HG02981 (cell line): ENCODE measurements around the gene SRPK2.

ENCODE experiments used
- ATAC-seq: cut with Tn5 transposase; IDR thresholded peaks from one replicate; pipeline ENCODE4 v1.9.1; 2021; ENCODE audit warnings: mild to moderate bottlenecking, moderate library complexity; ENCODE audit not compliant: unreplicated experiment

Gene SRPK2

GRCh38 chr7:105112440-105113418, 276.0 kb downstream of the SRPK2 start:
- ATAC-seq: no peak

GRCh38 chr7:105107458-105107857, 281.3 kb downstream of the SRPK2 start:
- ATAC-seq: no peak

GRCh38 chr7:105106473-105106872, 282.2 kb downstream of the SRPK2 start:
- no peak for ATAC-seq

- no peak for ATAC-seq
Observed at GRCh38 chr7:105105579-105105978, 283.1 kb downstream of the SRPK2 start.

GRCh38 chr7:105102557-105103352, 286.0 kb downstream of the SRPK2 start:
- ATAC-seq: no peak

- ATAC-seq: peak; percentile 66
Observed at GRCh38 chr7:105101864-105102263, 286.9 kb downstream of the SRPK2 start.

- peak; percentile 69 for ATAC-seq
Observed at GRCh38 chr7:105098863-105099515, 289.7 kb downstream of the SRPK2 start.

- no peak for ATAC-seq
Observed at GRCh38 chr7:105097619-105098018, 291.1 kb downstream of the SRPK2 start.

GRCh38 chr7:105096306-105096705, 292.4 kb downstream of the SRPK2 start:
- no peak for ATAC-seq

- no peak for ATAC-seq
Observed at GRCh38 chr7:105094966-105095365, 293.8 kb downstream of the SRPK2 start.

GRCh38 chr7:105088456-105088855, 300.3 kb downstream of the SRPK2 start:
- no peak for ATAC-seq

- ATAC-seq: no peak
Observed at GRCh38 chr7:105087981-105088380, 300.7 kb downstream of the SRPK2 start.

- ATAC-seq: no peak
Observed at GRCh38 chr7:105086850-105087249, 301.9 kb downstream of the SRPK2 start.

- no peak for ATAC-seq
Observed at GRCh38 chr7:105084581-105084980, 304.1 kb downstream of the SRPK2 start.

- no peak for ATAC-seq
Observed at GRCh38 chr7:105079348-105079747, 309.4 kb downstream of the SRPK2 start.

- no peak for ATAC-seq
Observed at GRCh38 chr7:105073143-105073542, 315.6 kb downstream of the SRPK2 start.

GRCh38 chr7:105068886-105069285, 319.8 kb downstream of the SRPK2 start:
- ATAC-seq: no peak

- no peak for ATAC-seq
Observed at GRCh38 chr7:105067691-105068090, 321.0 kb downstream of the SRPK2 start.
